Measurements from ENCODE around the gene SUMO2.
"Not testable (repeated sequence)": the region's sequence is repeated elsewhere in the genome, so short reads cannot be mapped to it uniquely, and the experiment has no call there.

The SUMO2 gene

GRCh38 chr17:75181608-75182318 is 996 bp downstream of the SUMO2 start:
- peak; percentile 26 for DNase-seq (ENCODE audit: low read depth)

- no peak for DNase-seq (ENCODE audit: low read depth)
Measured at GRCh38 chr17:75181110-75181509, 1.6 kb downstream of the SUMO2 start.

DNA sequence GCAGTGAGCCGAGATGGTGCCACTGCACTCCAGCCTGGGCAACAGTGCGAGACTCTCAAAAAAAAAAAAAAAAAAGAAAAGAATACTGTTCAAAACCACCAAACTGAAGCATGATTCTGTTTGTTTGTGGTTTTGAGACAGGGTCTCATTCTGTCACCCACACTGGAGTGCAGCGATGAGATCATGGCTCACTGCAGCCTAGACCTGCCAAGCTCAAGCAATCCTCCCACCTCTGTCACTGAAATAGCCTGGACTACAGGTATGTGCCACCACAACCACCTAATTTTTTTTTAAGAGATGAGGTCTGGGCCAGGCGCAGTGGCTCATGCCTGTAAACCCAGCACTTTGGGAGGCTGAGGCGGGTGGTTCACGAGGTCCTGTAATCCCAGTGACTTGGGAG is 4.3 kb downstream of the SUMO2 start:
- no peak for DNase-seq (ENCODE audit: low read depth)

DNA sequence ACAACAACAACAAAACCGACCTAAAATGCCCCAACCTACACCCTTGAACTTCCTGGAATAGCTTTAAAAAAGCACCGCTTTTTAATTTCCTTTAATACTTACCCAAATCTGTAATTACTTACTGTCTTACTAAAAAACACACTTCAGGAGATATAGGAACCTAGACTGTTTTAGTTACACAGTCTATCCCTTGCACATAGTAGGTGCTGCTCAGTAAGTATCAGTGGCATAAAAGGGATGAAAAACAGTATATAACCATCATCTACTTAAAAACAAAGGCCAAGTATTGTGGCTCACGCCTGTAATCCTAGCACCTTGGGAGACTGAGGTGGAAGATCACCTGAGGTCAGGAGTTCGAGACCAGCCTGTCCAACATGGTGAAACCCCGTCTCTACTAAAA is 6.1 kb downstream of the SUMO2 start:
- DNase-seq (ENCODE audit: low read depth), result no peak

GRCh38 chr17:75174996-75175395 is 7.8 kb downstream of the SUMO2 start:
- no peak for DNase-seq (ENCODE audit: low read depth)

- DNase-seq (ENCODE audit: low read depth), result no peak
Measured at GRCh38 chr17:75173526-75173925, 9.2 kb downstream of the SUMO2 start.

GRCh38 chr17:75168998-75169397 is 13.8 kb downstream of the SUMO2 start:
- DNase-seq (ENCODE audit: low read depth), result no peak

DNA sequence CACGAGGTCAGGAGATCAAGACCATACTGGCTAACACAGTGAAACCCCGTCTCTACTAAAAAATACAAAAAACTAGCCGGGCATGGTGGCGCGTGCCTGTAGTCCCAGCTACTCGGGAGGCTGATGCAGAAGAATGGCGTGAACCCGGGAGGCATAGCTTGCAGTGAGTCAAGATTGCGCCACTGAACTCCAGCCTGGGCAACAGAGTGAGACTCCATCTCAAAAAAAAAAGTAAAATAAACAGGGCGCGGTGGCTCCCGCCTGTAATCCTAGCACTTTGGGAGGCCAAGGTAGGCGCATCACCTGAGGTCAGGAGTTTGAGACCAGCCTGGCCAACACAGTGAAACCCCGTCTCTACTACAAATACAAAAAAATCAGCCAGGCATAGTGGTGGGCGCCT is 18.2 kb downstream of the SUMO2 start:
- not testable (repeated sequence) for DNase-seq (ENCODE audit: low read depth)

- no peak for DNase-seq (ENCODE audit: low read depth)
Measured at GRCh38 chr17:75163074-75163473, 19.7 kb downstream of the SUMO2 start.

DNA sequence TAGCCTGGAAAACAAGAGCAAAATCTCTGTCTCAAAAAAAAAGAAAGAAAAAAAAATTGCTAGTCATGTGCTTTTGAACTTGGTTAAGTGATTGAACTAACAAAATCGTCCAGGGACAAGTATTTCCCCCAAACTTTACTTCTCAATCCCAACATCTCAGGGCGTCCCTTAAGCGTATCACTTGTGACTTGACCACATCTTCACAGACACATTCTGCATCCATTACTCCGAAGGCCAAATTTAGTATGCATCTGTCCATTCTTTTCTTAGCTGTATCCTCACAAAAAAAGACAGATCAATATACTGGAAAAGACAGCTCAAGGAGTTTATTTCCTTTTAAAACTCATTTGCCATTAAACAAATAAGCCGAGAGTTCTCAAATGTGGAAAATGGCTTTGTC is 22.5 kb downstream of the SUMO2 start:
- DNase-seq (ENCODE audit: low read depth), result no peak

DNA sequence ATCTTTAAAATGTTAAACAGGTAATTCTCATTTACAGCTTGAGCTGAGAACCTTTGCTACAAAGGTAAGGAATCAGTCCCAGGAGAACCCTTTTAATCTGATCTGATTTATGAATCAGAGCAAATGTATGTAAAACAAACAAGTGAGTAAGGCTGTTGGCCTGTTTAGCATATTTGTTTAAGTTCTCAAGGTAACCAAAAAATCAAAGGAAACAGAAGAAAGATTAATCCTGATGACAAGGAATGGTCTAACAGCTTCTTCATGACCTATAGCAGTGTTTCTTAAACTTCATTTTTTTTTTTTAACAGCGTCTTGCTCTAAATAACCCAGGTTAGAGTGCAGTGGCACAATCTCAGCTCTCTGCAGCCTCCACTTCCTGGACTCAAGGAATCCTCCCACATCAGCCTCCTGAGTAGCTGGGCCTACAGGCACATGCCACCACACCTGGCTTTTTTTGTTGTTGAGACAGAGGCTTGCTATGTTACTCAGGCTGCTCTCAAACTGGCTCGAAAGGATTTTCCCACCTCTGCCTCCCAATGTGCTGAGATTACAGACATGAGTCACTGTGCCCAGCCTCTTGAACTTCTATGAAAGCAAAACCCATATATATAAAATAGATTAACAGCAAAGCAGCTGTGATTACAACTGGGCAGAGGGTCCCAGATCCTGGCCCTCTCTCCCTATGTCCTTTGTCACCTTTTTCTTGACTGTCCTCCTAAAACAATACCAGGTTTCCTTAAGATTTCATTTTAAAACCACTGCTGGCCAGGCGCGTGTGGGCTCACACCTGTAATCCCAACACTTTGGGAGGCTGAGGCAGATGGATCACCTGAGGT is 23.3 kb downstream of the SUMO2 start:
- DNase-seq (ENCODE audit: low read depth), result no peak

- DNase-seq (ENCODE audit: low read depth), result not testable (repeated sequence)
Measured at GRCh38 chr17:75158480-75158879, 24.3 kb downstream of the SUMO2 start.

GRCh38 chr17:75155191-75155601 is 27.6 kb downstream of the SUMO2 start:
- DNase-seq (ENCODE audit: low read depth), result no peak

DNA sequence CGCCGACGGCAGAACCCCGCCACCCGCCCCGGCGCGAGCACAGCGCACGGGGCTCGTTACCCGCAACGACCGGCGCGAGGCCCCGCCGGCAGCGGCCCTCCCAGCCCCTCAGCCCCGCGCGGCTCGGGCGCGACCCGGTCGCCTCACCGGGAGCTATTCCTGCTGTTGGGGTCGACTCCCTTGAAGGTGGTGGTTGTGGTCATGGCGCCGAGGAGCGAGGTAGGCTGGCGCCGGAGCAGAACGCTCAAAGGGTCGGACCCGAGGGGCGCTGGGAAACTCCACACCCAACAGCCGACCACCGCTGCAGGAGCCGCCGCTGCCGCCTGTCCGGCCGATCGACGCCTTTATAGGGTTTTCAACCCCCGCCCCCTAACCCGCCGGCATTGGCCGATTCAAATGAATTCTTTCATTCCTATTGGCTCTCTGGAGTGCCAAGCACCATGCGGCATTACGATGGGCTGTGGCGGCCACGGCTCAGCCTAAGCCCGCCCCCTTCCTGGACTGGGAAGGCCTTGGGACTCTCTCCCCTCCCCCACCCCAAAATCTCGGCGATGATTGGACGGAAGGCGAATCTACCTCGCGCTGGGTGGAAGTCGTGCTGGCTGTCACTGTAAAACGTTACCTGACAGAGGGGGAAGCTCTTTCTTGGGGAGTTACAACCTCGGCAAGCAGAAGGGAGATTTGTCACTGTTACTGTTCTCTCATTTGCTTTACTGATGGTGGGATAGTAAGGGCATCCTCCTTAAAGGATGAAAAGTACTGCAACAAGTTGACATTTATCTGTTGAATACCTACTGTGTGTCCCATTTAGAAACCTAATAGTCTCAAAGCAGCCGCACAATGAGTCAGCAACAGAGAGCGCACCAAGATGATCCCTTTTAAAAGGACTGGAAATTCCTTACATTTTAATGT is 28.3 kb downstream of the SUMO2 start, which contains the start of gene JPT1:
TSS of gene JPT1 (minus strand) at position 318 of the 912 bp plus-strand sequence. CDS start at position 203, 115 bp downstream.
- peak; percentile 94 for DNase-seq (ENCODE audit: low read depth)

GRCh38 chr17:75153780-75154194 is 29.0 kb downstream of the SUMO2 start:
- peak; percentile 5 for DNase-seq (ENCODE audit: low read depth)

GRCh38 chr17:75152922-75153779 is 29.6 kb downstream of the SUMO2 start:
- DNase-seq (ENCODE audit: low read depth), result no peak

GRCh38 chr17:75152523-75152921 is 30.2 kb downstream of the SUMO2 start:
- no peak for DNase-seq (ENCODE audit: low read depth)

DNA sequence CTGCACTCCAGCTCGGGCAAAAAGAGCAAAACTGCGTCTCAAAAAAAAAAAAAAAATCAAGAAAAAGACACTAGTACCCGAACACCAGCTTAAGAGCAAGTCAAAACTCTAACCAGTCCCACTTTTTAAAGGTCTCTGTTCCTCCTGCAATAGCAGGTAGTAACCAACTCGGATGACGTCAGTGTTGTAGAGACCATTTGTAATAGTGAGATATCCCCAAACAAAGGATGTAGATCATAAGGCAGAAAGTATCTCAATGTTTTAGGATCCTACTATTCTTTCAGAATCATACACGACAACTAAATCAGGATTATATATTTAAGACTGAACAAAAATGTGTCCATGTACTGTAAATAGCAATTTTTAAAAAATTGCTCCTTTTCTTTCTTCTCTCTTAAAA is 30.8 kb downstream of the SUMO2 start:
- no peak for DNase-seq (ENCODE audit: low read depth)

GRCh38 chr17:75147878-75148546 is 34.7 kb downstream of the SUMO2 start:
- DNase-seq (ENCODE audit: low read depth), result no peak

- no peak for DNase-seq (ENCODE audit: low read depth)
Measured at GRCh38 chr17:75146592-75146991, 36.2 kb downstream of the SUMO2 start.

Measured in stimulated activated CD8-positive, alpha-beta memory T cell treated with anti-CD3 and anti-CD28 coated beads, Interleukin-4, amount 100 ng/mL, for 24 hours (primary cell).